Testis (tissue), 2 donors: ENCODE data around the gene THAP4.

ENCODE experiments used
- POLR2A ChIP-seq: fragments of 450-650 bp; IDR thresholded peaks from one replicate; pipeline ENCODE4 v1.6.1; 2017; ENCODE audit warnings: antibody characterized with exemption, mild to moderate bottlenecking, moderate library complexity
- TF ChIP-seq, protein P1 (sequence below), 3 experiments: fragments of 450-650 bp in 2 of 3; fragments of 200-600 bp in 1 of 3; sonication (generic) in 1 of 3; IDR thresholded peaks; one replicate each; pipeline ENCODE4 v1.5.1; 2016 to 2019; ENCODE audit warnings: antibody characterized with exemption in 3 of 3, mild to moderate bottlenecking in 2 of 3, moderate library complexity in 1 of 3

GRCh38 chr2:241563981-241564595, 72.9 kb downstream of the THAP4 start:
- TF ChIP-seq, protein P1, sequence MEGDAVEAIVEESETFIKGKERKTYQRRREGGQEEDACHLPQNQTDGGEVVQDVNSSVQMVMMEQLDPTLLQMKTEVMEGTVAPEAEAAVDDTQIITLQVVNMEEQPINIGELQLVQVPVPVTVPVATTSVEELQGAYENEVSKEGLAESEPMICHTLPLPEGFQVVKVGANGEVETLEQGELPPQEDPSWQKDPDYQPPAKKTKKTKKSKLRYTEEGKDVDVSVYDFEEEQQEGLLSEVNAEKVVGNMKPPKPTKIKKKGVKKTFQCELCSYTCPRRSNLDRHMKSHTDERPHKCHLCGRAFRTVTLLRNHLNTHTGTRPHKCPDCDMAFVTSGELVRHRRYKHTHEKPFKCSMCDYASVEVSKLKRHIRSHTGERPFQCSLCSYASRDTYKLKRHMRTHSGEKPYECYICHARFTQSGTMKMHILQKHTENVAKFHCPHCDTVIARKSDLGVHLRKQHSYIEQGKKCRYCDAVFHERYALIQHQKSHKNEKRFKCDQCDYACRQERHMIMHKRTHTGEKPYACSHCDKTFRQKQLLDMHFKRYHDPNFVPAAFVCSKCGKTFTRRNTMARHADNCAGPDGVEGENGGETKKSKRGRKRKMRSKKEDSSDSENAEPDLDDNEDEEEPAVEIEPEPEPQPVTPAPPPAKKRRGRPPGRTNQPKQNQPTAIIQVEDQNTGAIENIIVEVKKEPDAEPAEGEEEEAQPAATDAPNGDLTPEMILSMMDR (IDR thresholded peaks at IDR 0.05), result no peak
- no peak for TF ChIP-seq POLR2A
